Measurements from ENCODE around the gene SNHG17. TPM values are rescaled to one million over a fixed set of nuclear protein-coding genes. Genes with fewer than 3 reads are reported as not detected.
"Not testable (repeated sequence)": the region's sequence is repeated elsewhere in the genome, so short reads cannot be mapped to it uniquely, and the experiment has no call there.

The SNHG17 gene
- total RNA-seq, 1 donor from 2014 or later: 4.5 TPM

GRCh38 chr20:38447931-38448675 lies 13.0 kb upstream of the SNHG17 start:
- DNase-seq (ENCODE audit: low spot score in 2 of 2) (no peak), FAIRE-seq (no peak)

- no peak for FAIRE-seq
- no peak for DNase-seq (ENCODE audit: low spot score in 2 of 2)
Observed at GRCh38 chr20:38447251-38447661, 12.1 kb upstream of the SNHG17 start.

GRCh38 chr20:38446441-38447209 lies 11.5 kb upstream of the SNHG17 start:
- DNase-seq (ENCODE audit: low spot score in 2 of 2) (peak; percentile 78 to 89), FAIRE-seq (no peak)

GRCh38 chr20:38445901-38446425 lies 10.8 kb upstream of the SNHG17 start:
- DNase-seq (ENCODE audit: low spot score in 2 of 2) (no peak), FAIRE-seq (no peak)

- FAIRE-seq (no peak), DNase-seq (ENCODE audit: low spot score in 2 of 2) (no peak)
Observed at GRCh38 chr20:38445381-38445796, 10.3 kb upstream of the SNHG17 start.

- no peak for FAIRE-seq
- no peak for DNase-seq (ENCODE audit: low spot score in 2 of 2)
Observed at GRCh38 chr20:38441916-38442315, 6.8 kb upstream of the SNHG17 start.

GRCh38 chr20:38441110-38441509 lies 6.0 kb upstream of the SNHG17 start:
- not testable (repeated sequence) for DNase-seq (ENCODE audit: low spot score in 2 of 2); FAIRE-seq

- FAIRE-seq (no peak), DNase-seq (ENCODE audit: low spot score in 2 of 2) (no peak)
Observed at GRCh38 chr20:38437796-38438195, 2.7 kb upstream of the SNHG17 start.

GRCh38 chr20:38435555-38435939 lies 419 bp upstream of the SNHG17 start:
- DNase-seq (ENCODE audit: low spot score in 2 of 2) (no peak), FAIRE-seq (no peak)

- FAIRE-seq: no peak
- no peak for DNase-seq (ENCODE audit: low spot score in 2 of 2)
Observed at GRCh38 chr20:38434301-38434741, 807 bp downstream of the SNHG17 start.

- no peak for FAIRE-seq
- no peak for DNase-seq (ENCODE audit: low spot score in 2 of 2)
Observed at GRCh38 chr20:38433304-38433972, 1.7 kb downstream of the SNHG17 start.

GRCh38 chr20:38432870-38433269 lies 2.3 kb downstream of the SNHG17 start:
- not testable (repeated sequence) for FAIRE-seq; DNase-seq (ENCODE audit: low spot score in 2 of 2)

GRCh38 chr20:38432292-38432691 lies 2.8 kb downstream of the SNHG17 start:
- no peak for FAIRE-seq
- DNase-seq (ENCODE audit: low spot score in 2 of 2): no peak

GRCh38 chr20:38430679-38431325 lies 4.3 kb downstream of the SNHG17 start:
- FAIRE-seq (no peak), DNase-seq (ENCODE audit: low spot score in 2 of 2) (no peak)

GRCh38 chr20:38429301-38429700 lies 5.8 kb downstream of the SNHG17 start:
- FAIRE-seq (no peak), DNase-seq (ENCODE audit: low spot score in 2 of 2) (no peak)

GRCh38 chr20:38428800-38429199 lies 6.3 kb downstream of the SNHG17 start:
- FAIRE-seq: no peak
- no peak for DNase-seq (ENCODE audit: low spot score in 2 of 2)

- DNase-seq (ENCODE audit: low spot score in 2 of 2) (no peak), FAIRE-seq (no peak)
Observed at GRCh38 chr20:38427655-38428023, 7.5 kb downstream of the SNHG17 start.

GRCh38 chr20:38426006-38426897 lies 8.9 kb downstream of the SNHG17 start:
- DNase-seq (ENCODE audit: low spot score in 2 of 2) (peak in 1 of 2 donors; percentile 50), FAIRE-seq (no peak)

- DNase-seq (ENCODE audit: low spot score in 2 of 2): no peak
- FAIRE-seq: no peak
Observed at GRCh38 chr20:38424401-38424800, 10.7 kb downstream of the SNHG17 start.
